Fibroblast of skin of scalp (primary cell): Measurements from ENCODE around the gene IL17RA. TPM values are rescaled to one million over a fixed set of nuclear protein-coding genes. Genes with fewer than 3 reads are reported as not detected.
"Not testable (repeated sequence)": the region's sequence is repeated elsewhere in the genome, so short reads cannot be mapped to it uniquely, and the experiment has no call there.

Experiments
- DNase-seq: peaks from one replicate; pipeline ENCODE4 v3.0.0-alpha.2; 2013
- polyA plus RNA-seq, 2 experiments: library from polyadenylated mRNA; unstranded; fragments of 120-200 nt; gene quantifications; one replicate each; pipeline ENCODE4 v1.2.1, GENCODE V29; 2013; ENCODE audit not compliant: insufficient read length in 2 of 2

The IL17RA gene
- polyA plus RNA-seq (2013, experiment 1 of 2; ENCODE audit: insufficient read length), result 14.1 TPM
- 13.9 TPM for polyA plus RNA-seq (2013, experiment 2 of 2; ENCODE audit: insufficient read length)

GRCh38 chr22:17084554-17085276, at the start of gene IL17RA:
Gene IL17RA (plus strand): TSS chr22:17085000. CDS start chr22:17085092, 92 bp downstream.
- peak; percentile 89 for DNase-seq

DNA sequence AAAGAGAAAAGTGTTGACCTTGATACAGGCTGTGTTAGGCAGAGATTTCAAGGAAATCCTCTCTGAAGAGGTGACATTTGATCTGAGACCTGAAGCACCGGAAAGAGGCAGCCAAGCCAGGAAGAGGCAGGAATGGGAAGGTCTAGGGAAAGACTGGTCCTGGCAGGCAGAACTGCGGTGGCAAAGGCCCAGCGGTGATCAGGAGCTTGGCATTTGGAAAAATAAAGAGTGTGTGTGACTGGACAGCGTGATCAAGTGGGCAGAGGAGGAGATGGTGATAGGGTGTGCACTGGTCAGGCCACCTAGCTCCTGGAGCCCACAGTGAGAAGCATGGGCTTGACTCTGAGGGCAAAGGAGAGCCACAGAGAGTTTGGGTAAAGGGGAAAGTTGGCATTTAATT, 49.6 kb upstream of the IL17RA start:
- DNase-seq, result no peak

GRCh38 chr22:17035976-17036841, 48.6 kb upstream of the IL17RA start:
- not testable (repeated sequence) for DNase-seq

GRCh38 chr22:17036842-17037711, 47.7 kb upstream of the IL17RA start:
- DNase-seq, result peak; percentile 25

GRCh38 chr22:17043521-17043920, 41.3 kb upstream of the IL17RA start:
- no peak for DNase-seq

DNA sequence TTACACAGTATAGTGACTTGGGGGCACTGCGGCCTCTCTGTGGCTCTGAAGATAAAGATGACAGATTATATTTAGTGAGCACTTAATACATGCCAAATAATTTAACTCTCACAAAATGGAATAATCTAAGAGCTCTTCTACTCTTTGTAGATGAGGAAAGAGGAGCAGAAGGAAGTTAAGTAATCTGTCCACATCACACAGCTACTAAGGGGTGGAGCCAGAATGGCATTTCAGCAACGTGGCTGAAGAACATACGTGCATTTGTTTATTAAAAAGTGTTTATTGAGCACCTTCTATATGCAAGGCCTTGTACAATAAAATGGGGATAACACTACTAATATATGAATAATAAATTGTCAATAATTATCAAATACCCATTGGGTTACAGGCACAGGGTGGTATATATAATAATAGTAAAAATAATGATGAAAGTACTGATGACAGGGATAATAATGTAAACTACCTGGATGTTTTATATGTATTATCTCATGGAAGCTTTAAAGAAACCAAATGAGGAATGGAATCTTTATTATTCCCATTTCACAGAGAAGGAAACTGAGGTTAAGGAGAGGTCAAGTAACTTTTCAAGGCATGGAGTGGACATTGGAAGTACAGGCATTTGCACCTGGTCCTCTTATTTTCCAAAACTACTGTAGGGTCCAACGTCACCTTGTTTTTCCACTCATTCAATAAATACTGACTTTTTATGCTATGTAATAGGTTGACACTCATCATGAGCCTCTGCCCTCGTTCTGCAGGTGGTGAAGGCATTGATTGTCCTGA, 38.0 kb upstream of the IL17RA start:
- DNase-seq, result no peak

- DNase-seq, result no peak
Observed at GRCh38 chr22:17047656-17048055, 37.1 kb upstream of the IL17RA start.

DNA sequence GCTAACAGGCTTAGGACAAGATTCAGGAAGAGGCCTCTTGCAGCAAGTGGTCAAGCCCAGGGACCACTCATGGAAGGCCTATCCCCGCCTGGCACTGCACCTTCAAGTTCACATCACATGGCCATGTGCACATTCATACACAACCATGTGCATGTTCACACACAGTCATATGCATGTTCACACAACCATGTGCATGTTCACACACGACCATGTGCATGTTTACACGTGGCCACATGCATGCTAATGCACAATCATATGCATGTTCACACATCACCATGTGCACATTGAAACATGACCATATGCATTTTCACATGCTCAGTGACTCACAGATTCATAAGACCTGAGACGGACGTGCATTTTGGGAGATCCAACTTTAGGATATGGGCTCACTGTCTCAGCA, 28.7 kb upstream of the IL17RA start:
- DNase-seq, result no peak

DNA sequence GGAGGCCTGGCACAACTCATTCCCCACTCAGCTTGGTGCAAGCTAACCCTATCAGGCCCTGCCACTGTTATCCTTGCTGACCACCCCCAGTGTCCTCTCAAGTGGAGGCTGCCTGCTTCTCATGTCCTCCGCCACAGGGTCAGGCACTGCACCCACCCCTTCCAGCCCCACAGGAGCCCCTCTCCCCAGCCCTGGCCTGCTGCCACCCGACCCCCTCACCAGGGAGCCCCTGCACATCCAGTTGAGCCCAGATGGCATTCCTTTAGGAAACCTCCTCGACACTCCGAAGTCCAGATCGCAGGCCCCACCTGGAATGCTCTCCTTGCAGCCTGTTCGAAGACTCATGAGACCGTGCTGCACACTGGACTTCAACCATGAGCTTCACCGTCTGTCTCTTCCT, 28.0 kb upstream of the IL17RA start:
- no peak for DNase-seq

GRCh38 chr22:17057959-17058814, 26.6 kb upstream of the IL17RA start:
- DNase-seq, result peak; percentile 80

DNA sequence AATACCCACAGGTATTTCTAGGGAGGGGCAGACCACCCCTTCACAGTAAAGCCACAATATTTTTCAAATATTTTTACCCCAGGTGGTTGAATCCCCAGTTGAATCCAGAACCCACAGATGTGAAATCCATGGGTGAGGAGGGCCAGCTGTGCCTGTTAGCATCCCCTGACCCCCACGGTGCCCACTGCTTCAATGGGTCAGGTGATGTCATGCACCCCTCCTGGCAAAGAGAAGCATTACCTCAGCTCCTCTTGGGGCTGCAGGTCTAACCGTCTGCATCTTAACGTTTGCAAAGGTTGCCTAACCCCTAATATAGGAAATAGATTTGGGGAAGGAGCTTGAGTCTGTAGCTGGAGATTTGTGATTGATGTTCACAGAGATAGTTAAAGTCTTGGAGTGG, 24.7 kb upstream of the IL17RA start:
- DNase-seq, result no peak

GRCh38 chr22:17063411-17064106, 21.2 kb upstream of the IL17RA start:
- DNase-seq, result no peak

DNA sequence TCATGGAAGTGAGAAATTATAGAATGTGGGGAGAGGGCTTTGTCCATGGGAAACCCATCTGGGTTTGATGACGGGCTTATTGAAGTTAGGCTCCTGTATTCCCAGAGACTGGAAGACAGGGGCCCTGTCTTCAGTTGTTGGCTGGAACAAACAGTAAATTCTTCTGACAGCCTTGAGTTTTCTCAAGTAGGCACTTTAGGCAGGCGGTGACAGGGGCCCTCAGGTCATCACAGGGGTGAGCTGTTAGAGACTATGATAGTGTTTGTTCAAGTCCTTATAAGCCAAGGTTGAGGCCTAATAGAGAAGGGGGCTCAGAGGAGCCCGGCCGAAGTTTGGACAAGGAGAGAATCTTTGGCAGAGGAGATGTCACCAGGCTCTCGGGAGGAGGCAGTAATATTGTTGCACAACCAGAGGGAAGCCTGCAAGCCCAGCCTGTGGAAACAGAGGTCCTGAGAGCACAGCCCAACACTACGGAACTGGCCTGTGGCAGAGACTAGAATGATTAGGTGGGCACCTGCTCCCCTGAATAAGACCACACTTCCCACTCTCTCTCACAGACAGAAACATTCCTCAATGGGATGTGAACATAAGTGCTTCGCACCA, 20.2 kb upstream of the IL17RA start:
- DNase-seq, result no peak

DNA sequence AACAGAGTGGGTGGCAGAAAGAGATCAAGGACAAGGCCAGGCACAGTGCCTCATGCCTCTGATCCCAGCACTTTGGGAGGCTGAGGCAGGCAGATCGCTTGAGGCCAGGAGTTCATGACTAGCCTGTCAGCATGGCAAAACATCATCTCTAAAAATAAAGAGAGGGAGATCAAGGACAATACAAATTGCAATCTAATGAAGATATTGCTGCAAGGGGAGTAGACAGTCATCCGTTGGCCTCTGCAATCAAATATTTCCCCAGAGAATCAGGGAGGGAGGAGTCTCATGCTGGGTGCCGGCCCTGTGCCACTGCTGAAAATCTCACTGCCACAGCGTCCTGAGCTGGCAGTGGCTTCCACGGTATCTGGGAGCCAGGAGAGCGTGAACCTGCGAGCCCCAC, 19.4 kb upstream of the IL17RA start:
- DNase-seq, result no peak

DNA sequence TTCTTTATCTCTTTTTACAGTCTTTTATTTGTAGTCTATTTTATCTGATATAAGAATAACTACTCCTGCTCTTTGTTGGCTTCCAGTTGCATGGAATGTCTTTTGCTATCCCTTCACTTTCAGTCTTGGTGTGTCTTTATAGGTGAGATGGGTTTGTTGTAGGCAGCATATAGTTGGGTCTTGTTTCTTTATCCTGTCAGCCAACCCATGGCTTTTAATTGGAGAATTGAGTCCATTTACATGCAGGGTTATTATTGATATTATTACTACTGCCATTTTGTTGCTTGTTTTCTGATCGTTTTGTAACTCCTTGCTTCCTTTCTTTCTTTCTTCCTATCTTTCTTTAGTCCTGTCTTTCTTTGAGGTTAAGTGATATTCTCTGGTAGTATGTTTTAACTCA, 11.9 kb upstream of the IL17RA start:
- no peak for DNase-seq

- DNase-seq, result no peak
Observed at GRCh38 chr22:17074648-17075002, 10.2 kb upstream of the IL17RA start.

DNA sequence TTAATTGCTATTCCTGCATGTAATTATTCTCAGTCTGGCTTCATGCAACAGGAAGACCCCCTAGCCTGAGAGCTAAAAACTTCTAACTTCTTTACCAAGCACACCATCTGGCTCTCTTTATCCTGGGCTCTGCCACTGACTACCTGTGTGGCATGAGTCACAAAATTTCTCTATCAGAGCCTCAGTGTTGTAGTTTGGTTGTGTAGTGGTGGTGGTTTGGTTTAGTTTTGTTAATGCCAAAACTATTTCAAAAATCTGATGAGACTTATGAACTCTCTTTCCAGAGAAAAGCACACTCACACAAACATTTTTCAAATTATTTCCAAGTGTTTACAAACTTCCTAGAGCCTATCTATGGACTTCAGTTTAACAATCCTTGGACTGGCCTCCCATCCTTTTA, 7.5 kb upstream of the IL17RA start:
- DNase-seq, result peak; percentile 85

- DNase-seq, result no peak
Observed at GRCh38 chr22:17079572-17079971, 5.2 kb upstream of the IL17RA start.

- DNase-seq, result no peak
Observed at GRCh38 chr22:17083255-17083654, 1.5 kb upstream of the IL17RA start.
